ENCODE measurements around the gene TMEM88.
"Not testable (repeated sequence)": the region's sequence is repeated elsewhere in the genome, so short reads cannot be mapped to it uniquely, and the experiment has no call there.

Gene TMEM88, protein sequence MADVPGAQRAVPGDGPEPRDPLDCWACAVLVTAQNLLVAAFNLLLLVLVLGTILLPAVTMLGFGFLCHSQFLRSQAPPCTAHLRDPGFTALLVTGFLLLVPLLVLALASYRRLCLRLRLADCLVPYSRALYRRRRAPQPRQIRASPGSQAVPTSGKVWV

DNA sequence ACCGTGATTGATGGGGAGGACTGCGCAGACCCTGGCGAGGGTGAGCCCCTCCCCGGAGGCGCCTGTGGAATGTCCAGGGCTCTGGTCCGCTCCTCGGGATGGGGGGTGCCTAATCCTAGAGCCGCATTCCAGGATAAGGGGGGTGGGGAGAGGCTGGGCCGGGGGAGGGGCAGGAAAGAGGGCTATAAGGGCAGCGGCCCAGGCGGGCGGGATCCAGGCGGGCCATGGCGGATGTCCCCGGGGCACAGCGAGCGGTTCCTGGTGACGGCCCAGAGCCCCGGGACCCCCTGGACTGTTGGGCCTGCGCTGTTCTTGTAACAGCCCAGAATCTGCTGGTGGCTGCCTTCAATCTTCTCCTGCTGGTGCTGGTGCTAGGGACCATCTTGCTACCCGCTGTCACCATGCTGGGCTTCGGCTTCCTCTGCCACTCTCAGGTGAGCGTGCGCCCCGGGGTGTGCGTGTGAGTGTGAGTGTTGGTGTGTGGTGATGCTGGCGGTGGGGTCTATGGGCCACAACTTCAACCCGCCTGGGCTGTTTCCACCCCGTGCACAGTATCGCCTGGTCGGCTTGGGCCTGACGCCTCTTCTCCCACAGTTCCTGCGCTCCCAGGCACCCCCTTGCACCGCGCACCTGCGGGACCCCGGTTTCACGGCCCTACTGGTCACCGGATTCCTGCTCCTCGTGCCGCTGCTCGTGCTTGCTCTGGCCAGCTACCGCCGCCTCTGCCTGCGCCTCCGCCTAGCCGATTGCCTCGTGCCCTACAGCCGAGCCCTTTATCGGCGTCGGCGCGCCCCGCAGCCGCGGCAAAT, at the start of gene TMEM88:
Gene TMEM88 (plus strand): TSS at position 216 of the 809 bp plus-strand sequence. CDS start 9 bp downstream, at position 225.
- no peak for DNase-seq (ENCODE audit: low read depth)

DNA sequence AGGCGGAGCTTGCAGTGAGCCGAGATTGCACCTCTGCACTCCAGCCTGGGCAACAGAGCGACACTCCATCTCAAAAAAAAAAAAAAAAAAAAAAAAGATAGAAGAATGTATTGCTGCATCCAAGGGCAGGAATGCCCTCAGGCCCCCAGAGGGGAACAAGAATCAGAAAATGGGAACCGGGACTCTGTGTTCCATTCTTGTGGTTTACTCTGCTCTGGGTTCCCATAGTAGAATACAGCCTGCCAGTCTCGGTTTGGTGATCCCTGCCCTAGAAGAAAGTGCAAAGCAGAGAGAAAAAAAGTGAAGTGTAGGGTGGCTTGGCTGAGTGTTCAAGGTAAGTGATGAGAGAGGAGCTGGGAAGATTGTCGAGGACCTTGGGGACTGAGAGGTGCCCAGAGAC, 48.3 kb upstream of the TMEM88 start:
- no peak for DNase-seq (ENCODE audit: low read depth)

DNA sequence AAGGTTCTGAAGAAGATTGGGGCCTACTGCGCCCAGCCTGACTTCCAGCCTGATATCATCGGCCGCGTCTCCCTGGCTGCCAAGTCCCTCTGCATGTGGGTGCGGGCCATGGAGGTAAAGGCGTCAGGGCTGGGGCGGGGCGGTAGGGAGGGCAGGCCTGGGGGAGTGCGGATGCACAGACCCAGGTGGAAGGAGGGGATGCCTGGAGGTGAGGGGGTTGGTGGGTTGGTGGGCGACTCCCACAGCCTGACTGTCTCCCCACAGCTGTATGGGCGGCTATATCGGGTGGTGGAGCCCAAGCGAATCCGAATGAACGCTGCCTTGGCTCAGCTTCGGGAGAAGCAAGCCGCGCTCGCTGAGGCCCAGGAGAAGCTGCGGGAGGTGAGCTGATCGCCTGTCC, 47.7 kb upstream of the TMEM88 start:
- no peak for DNase-seq (ENCODE audit: low read depth)

DNA sequence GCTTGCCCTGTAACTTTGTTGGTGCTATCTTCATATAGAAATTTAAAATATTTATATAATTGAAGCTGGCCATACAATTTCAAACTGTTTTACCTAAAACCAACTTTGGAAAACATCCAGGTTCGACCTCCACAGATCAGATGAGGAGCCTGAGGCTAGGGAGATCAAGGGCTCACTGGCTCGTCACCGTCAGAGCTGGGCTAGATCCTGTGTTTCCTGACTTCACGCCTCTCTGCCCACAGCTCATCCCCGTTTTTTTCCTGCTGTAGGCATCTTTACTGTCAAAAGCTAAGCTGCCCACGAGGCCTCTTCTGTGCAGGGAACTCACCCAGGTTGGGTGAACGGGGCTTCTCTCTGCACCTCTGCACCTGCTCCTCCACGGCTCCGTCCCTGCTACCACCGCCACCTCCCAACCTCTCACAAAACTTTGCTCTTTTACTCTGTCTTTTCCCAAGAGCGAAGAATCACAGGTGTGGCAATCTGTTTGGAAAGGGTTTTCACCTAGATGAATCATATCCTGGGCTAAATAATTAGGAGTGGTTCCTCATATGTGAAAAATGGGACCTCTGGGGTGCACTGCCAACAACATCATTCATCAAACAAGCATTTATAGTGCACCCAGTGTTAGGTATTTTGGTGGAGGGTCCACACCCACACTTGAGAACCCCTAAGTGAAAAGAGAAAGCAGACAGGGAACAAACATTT, 45.6 kb upstream of the TMEM88 start:
- DNase-seq (ENCODE audit: low read depth) = no peak

DNA sequence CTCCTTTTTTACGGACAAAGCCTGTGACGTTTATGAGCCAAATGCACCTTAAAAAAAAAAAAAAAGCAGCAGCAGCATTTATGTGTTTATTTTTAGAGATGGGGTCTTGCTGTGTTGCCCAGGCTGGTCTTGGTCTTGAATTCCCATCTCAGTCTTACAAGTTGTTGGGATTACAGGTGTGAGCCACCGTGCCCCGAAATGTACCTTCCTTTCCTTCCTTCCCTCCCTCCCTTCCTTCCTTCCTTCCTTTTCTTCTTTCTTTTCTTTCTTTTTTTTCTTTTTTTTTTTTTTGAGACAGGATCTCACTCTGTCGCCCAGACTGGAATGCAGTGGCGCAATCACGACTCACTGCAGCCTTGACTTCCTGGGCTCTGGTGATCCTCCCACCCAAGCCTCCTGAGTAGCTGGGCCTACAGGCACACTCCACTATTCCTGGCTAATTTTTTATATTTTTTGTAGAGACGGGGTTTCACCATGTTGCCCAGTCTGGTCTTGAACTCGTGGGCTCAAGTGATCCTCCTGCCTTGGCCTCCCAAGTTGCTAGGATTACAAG, 45.0 kb upstream of the TMEM88 start:
- DNase-seq (ENCODE audit: low read depth) = not testable (repeated sequence)

DNA sequence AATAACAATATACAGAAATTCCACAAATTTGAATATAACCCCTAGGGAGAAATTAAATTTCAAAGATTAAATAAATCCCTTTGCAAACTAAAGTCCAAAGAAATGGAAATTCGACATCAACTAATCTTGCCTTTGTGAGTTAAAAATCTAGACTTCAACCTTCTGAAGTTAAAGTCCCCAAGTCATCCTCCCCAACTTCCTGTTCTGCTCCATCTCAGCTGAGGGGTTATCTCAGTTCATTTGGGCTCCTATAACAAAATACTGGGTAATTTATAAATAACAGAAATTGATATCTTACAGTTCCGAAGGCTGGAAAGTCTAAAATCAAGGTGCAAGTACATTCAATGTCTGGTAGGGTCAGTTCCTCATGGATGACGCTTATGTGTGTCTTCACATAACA, 43.6 kb upstream of the TMEM88 start:
- no peak for DNase-seq (ENCODE audit: low read depth)

DNA sequence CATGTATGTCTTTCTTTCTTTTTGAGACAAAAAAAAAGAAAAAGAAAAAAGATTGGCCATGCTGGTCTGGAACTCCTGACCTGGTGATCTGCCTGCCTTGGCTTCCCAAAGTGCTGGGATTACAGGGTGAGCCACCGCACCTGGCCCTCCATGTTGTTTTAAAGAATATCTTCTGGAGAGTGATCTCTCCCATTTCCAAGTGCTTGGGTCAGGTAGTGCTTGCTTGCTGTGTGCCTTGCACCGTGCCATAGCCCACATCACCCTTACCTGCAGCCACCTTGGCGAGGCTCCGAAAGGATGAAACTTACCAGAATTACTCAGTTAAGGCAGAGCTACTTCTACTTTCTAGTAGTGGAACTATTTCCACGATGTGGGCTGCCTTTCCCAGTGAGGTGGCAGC, 39.9 kb upstream of the TMEM88 start:
- no peak for DNase-seq (ENCODE audit: low read depth)

DNA sequence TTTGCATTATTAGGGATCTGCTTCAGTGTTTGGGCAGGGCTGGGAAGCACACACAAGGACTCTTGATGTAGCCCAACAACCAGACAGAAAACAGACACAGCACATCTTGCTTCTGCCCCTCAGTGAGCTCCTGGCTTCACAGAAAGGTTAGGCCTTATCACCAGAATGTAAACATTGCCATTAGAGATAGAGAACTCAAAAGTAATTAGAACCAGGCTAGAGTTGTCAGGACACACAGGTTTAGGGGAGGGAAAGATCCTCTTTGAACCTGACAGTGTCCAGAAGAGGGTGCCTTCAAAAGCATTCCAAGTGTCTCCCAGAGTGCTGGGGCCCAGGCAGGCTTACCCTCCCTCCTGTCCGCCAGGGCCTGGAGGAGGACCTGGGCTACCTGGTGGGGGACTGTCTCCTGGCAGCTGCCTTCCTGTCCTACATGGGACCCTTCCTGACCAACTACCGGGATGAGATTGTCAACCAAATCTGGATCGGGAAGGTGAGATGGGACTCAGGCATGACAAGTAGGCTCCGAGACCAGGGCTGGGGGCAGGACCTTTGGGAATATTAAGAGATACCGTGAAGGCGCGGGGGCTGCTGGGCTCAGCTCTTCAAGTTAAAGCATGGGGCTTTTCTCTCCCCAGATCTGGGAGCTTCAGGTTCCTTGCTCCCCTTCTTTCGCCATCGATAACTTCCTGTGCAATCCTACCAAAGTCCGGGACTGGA, 37.8 kb upstream of the TMEM88 start:
- DNase-seq (ENCODE audit: low read depth) = no peak

DNA sequence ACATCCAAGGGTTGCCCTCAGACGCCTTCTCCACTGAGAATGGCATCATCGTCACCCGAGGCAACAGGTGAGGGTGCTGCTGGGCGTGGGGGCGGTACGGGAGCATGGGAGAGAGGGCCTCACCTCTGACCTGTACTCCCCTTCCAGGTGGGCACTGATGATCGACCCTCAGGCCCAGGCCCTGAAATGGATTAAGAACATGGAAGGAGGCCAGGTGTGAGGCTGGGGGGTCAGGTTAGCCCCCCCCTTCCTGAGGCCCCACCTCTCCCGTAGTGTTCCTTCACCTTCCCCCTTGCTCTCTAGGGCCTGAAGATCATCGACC, 37.3 kb upstream of the TMEM88 start:
- no peak for DNase-seq (ENCODE audit: low read depth)

DNA sequence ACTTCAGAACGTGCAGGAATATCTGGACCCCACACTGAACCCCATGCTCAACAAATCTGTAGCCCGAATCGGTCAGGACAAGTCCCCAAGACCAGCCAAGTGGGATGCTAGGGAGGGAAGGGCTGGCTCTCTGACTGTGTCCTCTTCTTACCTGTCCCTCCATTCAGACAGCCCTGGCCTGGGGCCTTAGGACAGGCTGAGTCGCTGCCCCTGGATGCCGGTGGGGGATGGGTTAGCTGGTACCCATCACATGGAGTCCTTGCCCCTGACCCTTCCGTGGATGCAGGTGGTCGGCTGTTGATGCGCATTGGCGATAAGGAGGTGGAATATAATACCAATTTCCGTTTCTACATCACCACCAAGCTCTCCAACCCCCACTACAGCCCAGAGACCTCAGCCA, 36.8 kb upstream of the TMEM88 start:
- DNase-seq (ENCODE audit: low read depth) = no peak

DNA sequence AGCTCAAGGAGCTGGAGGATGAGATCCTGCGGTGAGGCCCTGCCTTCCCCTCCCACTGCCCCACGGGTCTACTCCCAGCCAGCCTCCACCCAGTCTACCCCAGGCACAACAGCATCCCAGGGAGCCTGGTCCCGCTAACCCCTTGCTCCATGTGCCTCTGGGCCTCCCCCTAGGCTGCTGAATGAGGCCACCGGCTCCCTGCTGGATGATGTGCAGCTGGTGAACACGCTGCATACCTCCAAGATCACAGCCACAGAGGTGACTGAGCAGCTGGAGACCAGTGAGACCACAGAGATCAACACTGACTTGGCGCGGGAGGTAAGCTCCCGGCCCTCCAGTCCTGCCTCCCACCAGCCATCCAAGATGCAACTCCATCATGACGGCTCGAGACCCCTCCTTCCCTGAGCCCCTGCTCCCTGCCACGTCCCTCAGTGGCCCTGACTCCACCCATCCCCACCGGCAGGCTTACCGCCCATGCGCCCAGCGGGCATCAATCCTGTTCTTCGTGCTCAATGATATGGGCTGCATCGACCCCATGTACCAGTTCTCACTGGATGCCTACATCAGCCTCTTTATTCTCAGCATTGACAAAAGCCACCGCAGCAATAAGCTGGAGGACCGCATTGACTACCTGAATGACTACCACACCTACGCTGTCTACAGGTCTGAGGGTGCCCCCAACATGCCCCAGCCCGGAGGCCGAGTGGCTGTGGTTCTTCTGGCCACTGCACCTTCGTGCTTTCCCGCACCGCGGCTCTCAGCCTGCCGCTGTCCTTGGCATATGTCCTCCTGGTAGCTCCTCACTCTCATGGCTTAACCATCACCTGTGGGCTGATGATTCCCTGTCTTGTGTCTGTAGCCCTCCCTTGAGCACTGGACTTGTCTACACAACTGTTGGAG, 35.9 kb upstream of the TMEM88 start:
- no peak for DNase-seq (ENCODE audit: low read depth)

DNA sequence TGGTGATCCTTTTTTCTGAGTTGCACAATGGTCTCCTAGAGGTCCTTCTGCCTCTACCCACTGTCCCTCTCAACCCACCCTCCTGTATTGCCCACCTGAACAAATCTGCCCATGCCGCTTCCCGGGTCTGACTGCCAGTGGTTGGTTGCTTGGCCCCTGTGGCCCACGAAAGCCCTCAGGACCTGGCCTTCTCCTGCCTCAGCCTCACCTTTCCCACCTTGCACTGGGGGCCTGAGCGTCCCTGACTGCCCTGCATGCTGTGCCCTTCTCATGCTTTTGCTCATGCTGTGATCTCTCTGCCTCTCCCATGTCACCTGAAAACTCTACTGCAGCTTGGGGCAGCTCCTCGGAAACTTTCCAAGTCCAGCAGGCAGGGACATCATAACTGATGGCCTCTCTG, 34.6 kb upstream of the TMEM88 start:
- no peak for DNase-seq (ENCODE audit: low read depth)

DNA sequence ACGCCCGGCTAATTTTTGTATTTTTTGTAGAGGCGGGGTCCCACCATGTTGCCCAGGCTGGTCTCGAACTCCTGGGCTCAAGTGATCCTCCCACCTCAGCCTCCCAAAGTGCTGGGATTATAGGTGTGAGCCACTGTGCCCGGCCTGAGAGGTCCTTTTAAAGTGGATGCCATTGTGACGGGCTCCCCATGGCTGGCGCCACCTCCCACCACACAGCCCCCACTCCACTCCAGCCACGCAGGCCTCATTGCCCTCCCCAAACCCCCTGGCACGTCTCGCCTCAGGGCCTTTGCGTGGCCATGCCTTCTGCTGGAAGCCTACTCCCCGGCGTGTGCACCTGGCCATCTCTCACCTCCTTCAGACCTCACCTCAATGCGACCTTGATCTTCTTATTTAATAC, 32.7 kb upstream of the TMEM88 start:
- DNase-seq (ENCODE audit: low read depth) = no peak

DNA sequence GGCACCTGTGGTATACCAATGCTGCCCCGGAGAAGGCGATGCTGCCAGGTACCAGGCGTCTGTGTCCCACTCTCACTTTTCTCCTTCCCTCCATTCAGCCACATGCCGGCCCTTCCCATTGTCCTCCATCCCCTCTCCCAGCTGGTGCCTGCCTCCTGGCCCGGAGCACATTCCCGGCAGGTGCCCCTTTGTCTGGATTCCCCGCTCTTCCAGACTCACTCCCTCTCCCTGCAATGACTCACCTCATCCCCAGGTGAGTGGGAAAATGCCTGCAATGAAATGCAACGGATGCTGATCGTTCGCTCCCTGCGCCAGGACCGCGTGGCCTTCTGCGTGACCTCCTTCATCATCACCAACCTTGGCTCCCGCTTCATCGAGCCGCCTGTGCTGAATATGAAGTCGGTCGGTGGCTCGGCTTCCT, 31.3 kb upstream of the TMEM88 start:
- no peak for DNase-seq (ENCODE audit: low read depth)

DNA sequence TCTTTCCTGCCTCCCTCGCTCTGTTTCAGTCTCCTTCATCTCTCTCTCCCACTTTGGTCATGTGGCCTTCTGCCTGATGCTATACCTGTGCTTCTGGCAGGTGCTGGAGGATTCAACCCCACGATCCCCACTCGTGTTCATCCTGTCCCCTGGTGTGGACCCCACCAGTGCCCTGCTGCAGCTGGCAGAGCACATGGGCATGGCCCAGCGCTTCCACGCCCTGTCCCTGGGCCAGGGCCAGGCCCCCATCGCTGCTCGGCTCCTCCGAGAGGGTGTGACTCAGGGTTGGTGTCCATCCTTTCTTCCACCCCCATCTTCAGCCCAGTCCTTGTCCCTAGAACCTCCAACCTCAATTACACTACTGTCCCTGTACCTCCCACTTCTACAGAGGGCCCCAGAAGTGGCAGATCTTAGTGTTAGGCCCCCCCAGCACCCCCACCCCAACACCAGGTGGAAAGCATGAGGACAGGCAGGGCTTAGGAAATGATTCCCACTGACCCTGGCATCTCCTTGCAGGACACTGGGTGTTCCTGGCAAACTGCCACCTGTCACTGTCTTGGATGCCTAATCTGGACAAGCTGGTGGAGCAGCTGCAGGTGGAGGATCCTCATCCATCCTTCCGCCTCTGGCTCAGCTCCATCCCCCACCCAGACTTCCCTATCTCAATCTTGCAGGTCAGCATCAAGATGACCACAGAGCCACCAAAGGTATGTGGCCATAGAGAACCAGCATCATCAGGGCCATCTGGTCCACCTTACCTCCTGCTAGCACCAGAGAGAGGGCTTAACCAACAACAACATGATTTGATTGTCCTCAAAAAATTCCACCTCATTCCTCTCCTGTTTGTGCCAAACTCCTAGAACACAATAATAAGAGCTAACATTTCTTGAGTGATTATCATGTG, 30.6 kb upstream of the TMEM88 start:
- DNase-seq (ENCODE audit: low read depth) = no peak

DNA sequence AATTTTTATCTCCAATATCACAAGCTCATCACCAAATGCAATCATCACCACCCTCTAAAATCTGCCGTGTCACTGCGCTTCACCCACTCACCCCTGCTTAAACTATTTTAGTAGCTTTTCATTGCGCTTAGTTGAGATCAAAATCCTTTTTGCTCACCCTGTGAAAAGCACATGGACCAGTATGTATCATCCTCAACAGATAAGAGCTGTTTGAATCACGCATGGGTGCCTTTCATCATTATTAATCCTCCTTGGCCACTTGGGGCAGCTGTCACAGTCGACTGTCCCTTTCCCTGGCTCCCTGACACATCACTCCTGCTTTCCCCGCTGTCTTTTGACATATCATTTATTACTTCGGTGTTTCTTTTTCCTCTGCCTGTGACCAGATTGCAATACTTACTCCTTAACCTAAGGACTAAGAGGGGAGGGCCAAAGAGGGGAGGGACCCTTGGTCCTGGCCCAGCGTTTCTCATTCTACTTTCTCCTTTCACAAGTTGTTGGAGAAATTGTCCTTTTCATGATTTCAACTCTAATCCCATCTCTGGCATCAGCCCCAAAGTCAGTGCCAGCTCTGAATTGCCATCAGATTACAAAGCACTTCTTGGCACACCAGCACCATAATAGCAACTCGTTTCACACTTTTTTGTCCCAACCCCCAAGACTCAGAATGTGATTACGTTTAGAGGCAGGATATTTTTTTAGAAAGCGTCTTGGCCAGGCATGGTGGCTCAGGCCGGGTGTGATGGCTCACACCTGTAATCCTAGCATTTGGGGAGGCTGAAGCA, 29.5 kb upstream of the TMEM88 start:
- no peak for DNase-seq (ENCODE audit: low read depth)

DNA sequence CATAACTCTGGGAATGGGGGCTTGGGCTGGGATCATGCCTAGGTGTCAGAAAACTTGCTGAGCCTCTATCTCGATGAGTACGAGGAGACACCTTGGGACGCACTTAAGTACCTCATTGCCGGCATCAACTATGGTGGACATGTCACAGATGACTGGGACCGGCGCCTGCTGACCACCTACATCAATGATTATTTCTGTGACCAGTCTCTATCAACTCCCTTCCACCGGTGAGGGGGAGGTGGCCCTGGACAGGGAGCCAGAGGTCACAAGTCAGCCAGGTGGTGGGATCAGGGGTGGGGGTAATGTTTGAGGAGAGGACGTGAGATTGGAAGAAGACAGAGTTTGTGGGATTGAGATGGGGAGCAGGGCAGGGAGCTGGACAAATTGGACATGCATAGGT, 24.2 kb upstream of the TMEM88 start:
- DNase-seq (ENCODE audit: low read depth) = no peak

DNA sequence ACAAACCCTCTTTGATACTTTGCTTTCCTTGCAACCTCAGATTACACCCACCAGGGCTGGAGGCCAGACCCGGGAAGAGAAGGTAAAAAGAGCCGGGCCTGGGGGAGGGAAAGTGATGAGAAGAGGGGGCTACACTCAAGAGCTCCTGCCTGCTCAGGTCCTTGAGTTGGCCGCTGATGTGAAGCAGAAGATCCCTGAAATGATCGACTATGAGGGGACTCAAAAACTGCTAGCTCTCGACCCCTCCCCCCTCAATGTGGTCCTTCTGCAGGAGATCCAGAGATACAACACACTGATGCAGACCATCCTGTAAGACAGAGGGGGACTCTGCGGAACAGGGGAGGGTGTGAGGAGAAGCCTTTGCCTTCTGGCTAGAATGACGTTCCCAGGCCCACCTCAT, 23.6 kb upstream of the TMEM88 start:
- no peak for DNase-seq (ENCODE audit: low read depth)

DNA sequence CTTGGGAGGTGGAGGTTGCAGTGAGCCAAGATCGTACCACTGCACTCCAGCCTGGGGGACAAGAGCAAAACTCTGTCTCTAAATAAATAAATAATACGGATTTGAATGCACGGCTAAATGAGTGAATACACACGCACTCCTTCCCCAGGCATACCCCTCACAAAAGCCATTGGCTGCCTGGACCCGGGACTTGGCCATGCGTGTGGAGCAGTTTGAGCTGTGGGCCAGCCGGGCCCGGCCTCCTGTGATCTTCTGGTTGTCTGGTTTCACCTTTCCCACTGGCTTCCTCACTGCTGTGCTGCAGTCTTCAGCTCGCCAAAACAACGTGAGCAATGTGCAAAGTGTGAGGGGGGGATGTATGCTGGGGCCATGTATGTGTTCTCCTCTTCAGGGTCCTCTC, 22.4 kb upstream of the TMEM88 start:
- no peak for DNase-seq (ENCODE audit: low read depth)
